HepG2 (cell line): ENCODE measurements around the gene IGFALS. TPM values are rescaled to one million over a fixed set of nuclear protein-coding genes. Genes with fewer than 3 reads are reported as not detected.

Experiments
- ARNT2 ChIP-seq: sonication (generic); formaldehyde crosslinking; IDR thresholded peaks from 2 replicates; pipeline ENCODE4 v1.8.0; 2022; ENCODE audit warnings: mild to moderate bottlenecking, low read depth, missing genetic modification reagents, moderate library complexity
- DBP ChIP-seq: sonication (generic); formaldehyde crosslinking; IDR thresholded peaks from 2 replicates; pipeline ENCODE4 v1.4.0; 2020; ENCODE audit warnings: missing genetic modification reagents; ENCODE audit errors: not compliant biosample characterization
- EHMT2 ChIP-seq: fragments of 200-600 bp; sonication (generic); IDR thresholded peaks from 2 replicates; pipeline ENCODE4 v1.7.0; 2017; ENCODE audit warnings: antibody characterized with exemption, low read depth, low read length, borderline replicate concordance
- HIC2 ChIP-seq: sonication (generic); formaldehyde crosslinking; IDR thresholded peaks from 2 replicates; pipeline ENCODE4 v1.9.0; 2022; ENCODE audit warnings: low read depth, missing genetic modification reagents
- MED13 ChIP-seq: sonication (generic); formaldehyde crosslinking; IDR thresholded peaks from 2 replicates; pipeline ENCODE4 v1.5.0; 2020; ENCODE audit warnings: missing genetic modification reagents
- MLLT10 ChIP-seq: sonication (generic); formaldehyde crosslinking; IDR thresholded peaks from 2 replicates; pipeline ENCODE4 v1.4.0; 2020; ENCODE audit warnings: missing genetic modification reagents
- PATZ1 ChIP-seq: sonication (generic); formaldehyde crosslinking; IDR thresholded peaks from 2 replicates; pipeline ENCODE4 v1.4.0; 2020; ENCODE audit warnings: missing genetic modification reagents
- RBM39 ChIP-seq: fragments of 200-400 bp; formaldehyde crosslinking; IDR thresholded peaks from one replicate; pipeline ENCODE4 v1.6.1; 2018; ENCODE audit warnings: antibody characterized with exemption, mild to moderate bottlenecking, low read depth, low read length; ENCODE audit not compliant: poor library complexity, severe bottlenecking
- ZBTB37 ChIP-seq: sonication (generic); formaldehyde crosslinking; IDR thresholded peaks from 2 replicates; pipeline ENCODE4 v1.4.0; 2020; ENCODE audit warnings: mild to moderate bottlenecking, missing genetic modification reagents
- ZBTB7A ChIP-seq: sonication (generic); formaldehyde crosslinking; IDR thresholded peaks from 2 replicates; pipeline ENCODE4 v1.8.0; 2022; ENCODE audit warnings: mild to moderate bottlenecking, missing genetic modification reagents
- ZHX2 ChIP-seq, 2 experiments: sonication (generic) in 1 of 2; formaldehyde crosslinking in 1 of 2; IDR thresholded peaks; 2 replicates each; pipeline versions ENCODE4 v1.6.1 to v1.9.0; 2014 to 2022; ENCODE audit warnings: antibody characterized with exemption in 1 of 2, borderline replicate concordance in 1 of 2, inconsistent platforms in 1 of 2, low read depth in 1 of 2, missing genetic modification reagents in 1 of 2
- ZNF121 ChIP-seq: sonication (generic); formaldehyde crosslinking; IDR thresholded peaks from 2 replicates; pipeline ENCODE4 v1.5.0; 2020; ENCODE audit warnings: mild to moderate bottlenecking, missing genetic modification reagents
- ZNF20 ChIP-seq: sonication (generic); formaldehyde crosslinking; IDR thresholded peaks from 2 replicates; pipeline ENCODE4 v1.4.0; 2020; ENCODE audit warnings: mild to moderate bottlenecking, moderate library complexity, missing genetic modification reagents
- ZNF333 ChIP-seq: sonication (generic); formaldehyde crosslinking; IDR thresholded peaks from 2 replicates; pipeline ENCODE4 v1.4.0; 2020; ENCODE audit warnings: mild to moderate bottlenecking, missing genetic modification reagents, borderline replicate concordance
- ZNF446 ChIP-seq: sonication (generic); formaldehyde crosslinking; IDR thresholded peaks from 2 replicates; pipeline ENCODE4 v1.5.0; 2020; ENCODE audit warnings: mild to moderate bottlenecking, missing genetic modification reagents
- ZNF737 ChIP-seq: sonication (generic); formaldehyde crosslinking; IDR thresholded peaks from 2 replicates; pipeline ENCODE4 v1.5.0; 2020; ENCODE audit warnings: missing genetic modification reagents, mild to moderate bottlenecking, borderline replicate concordance
- ZNF782 ChIP-seq: sonication (generic); formaldehyde crosslinking; IDR thresholded peaks from 2 replicates; pipeline ENCODE4 v1.4.0; 2020; ENCODE audit warnings: missing genetic modification reagents, mild to moderate bottlenecking, borderline replicate concordance
- polyA plus RNA-seq, 8 experiments: library from polyadenylated mRNA; depleted of rRNA in 3 of 8; stranded (reverse) in 7 of 8; unstranded in 1 of 8; fragments of >200 nt; fragmentation: Illumina TruSeq in 4 of 8; extraction: Trizol in 4 of 8; gene quantifications; 2 replicates each; pipeline versions ENCODE4 v1.2.1 to v1.2.3, GENCODE V29; 2011 to 2016; ENCODE audit warnings: low read depth in 4 of 8, missing spikeins in 1 of 8, mixed read lengths in 1 of 8; ENCODE audit not compliant: insufficient read depth in 1 of 8
- total RNA-seq, 5 experiments: library from RNA; depleted of rRNA; stranded (reverse); fragments of >200 nt; fragmentation: Illumina TruSeq; extraction: Trizol; gene quantifications; 2 replicates each; pipeline ENCODE4 v1.2.3, GENCODE V29; 2016; ENCODE audit warnings: low read depth in 1 of 5

IGFALS gene
- total and polyA plus RNA-seq, 2 of the 13 experiments (the other 11 are each of a cell fraction or from before 2014, with no cell fraction given) = 0.34 to 2.4 TPM

- no peak for TF ChIP-seq ZNF737 (CRISPR knock-in tag)
- TF ChIP-seq HIC2 = peak; percentile 31; the same call in 1 of the 2 replicates
- TF ChIP-seq ZNF121 = no peak
- TF ChIP-seq ZNF333 (CRISPR knock-in tag) = no peak
- TF ChIP-seq ZBTB37 = no peak
- 0 out of 2 replicates have a peak, but pooled peaks have one; percentile 26 for TF ChIP-seq MED13 (CRISPR knock-in tag)
- no peak for TF ChIP-seq ARNT2 (CRISPR knock-in tag)
- no peak for TF ChIP-seq DBP (CRISPR knock-in tag)
- TF ChIP-seq ZNF446 (CRISPR knock-in tag) = 0 out of 2 replicates have a peak, but pooled peaks have one; percentile 41
- peak; percentile 49 for TF ChIP-seq PATZ1
- TF ChIP-seq RBM39 = no peak
- no peak for TF ChIP-seq ZNF782 (CRISPR knock-in tag)
- no peak for TF ChIP-seq ZBTB7A
- TF ChIP-seq MLLT10 (CRISPR knock-in tag) = no peak
- no peak for TF ChIP-seq EHMT2
- TF ChIP-seq ZNF20 (CRISPR knock-in tag) = no peak
- TF ChIP-seq ZHX2 (IDR thresholded peaks at IDR 0.05; ENCODE audit: low read depth) = no peak
- no peak for TF ChIP-seq ZHX2 (CRISPR knock-in tag; IDR thresholded peaks at IDR 0.05; ENCODE audit: borderline replicate concordance)
Measured at GRCh38 chr16:1825381-1825863, 31.9 kb upstream of the IGFALS start (continued).
